Motor neuron (in vitro differentiated cells): ENCODE data around the gene DEXI. TPM values are rescaled to one million over a fixed set of nuclear protein-coding genes. Genes with fewer than 3 reads are reported as not detected.
A peak's percentile ranks its signal among the peaks of the same experiment; 100 is the strongest.
"Not testable (repeated sequence)": the region's sequence is repeated elsewhere in the genome, so short reads cannot be mapped to it uniquely, and the experiment has no call there.

ENCODE experiments used
- ATAC-seq, 8 experiments: fragments of 200-7000 bp; cut with Tn5 transposase; replicated peaks in 6 of 8; 2 replicates each; pipeline ENCODE4 v1.8.0; 2021; ENCODE audit warnings: mild to moderate bottlenecking in 8 of 8, moderate library complexity in 8 of 8
- H3K27ac ChIP-seq, 2 donors: fragments of 250-450 bp; sonication (Bioruptor Pico); 2 replicates each; pipeline ENCODE4 v1.9.0; 2021; ENCODE audit warnings: antibody characterized with exemption in 2 of 2, mild to moderate bottlenecking in 2 of 2, moderate library complexity in 1 of 2
- H3K4me1 ChIP-seq, 2 donors: fragments of 250-450 bp; sonication (Bioruptor Pico); replicated peaks in 1 of 2; 2 replicates each; pipeline ENCODE4 v1.6.1; 2021; ENCODE audit warnings: antibody characterized with exemption in 2 of 2, mild to moderate bottlenecking in 2 of 2, moderate library complexity in 1 of 2
- H3K4me3 ChIP-seq, 5 donors: fragments of 250-450 bp; sonication (Bioruptor Pico); 2 replicates each; pipeline ENCODE4 v1.9.0; 2021; ENCODE audit warnings: antibody characterized with exemption in 5 of 5, mild to moderate bottlenecking in 5 of 5, moderate library complexity in 4 of 5
- WGBS, 10 experiments: fragments of 450-650 bp; shearing (Covaris generic); methylation state at CpG; one replicate each; pipeline ENCODE4 v1.0.0; 2022; 5-methylcytosine and 5-hydroxymethylcytosine counted together
- in situ Hi-C, 9 experiments: fragments of 400-800 bp; cut with MboI; loops; one replicate each; pipeline ENCODE4 v1.15.0; 2021; ENCODE audit warnings: low sequenced_read_pairs in 9 of 9, low pct_unique_long_range_greater_than_20kb in 2 of 9; ENCODE audit not compliant: unreplicated experiment in 9 of 9
- total RNA-seq, 8 experiments: library from RNA; unstranded; fragments of 300-600 nt; gene quantifications; 2 replicates each; pipeline versions ENCODE4 v1.2.3 to v1.2.4, GENCODE V29; 2022

DEXI gene
- total RNA-seq, 8 experiments from 2014 or later, result 18.6 to 50.2 (median 27.1) TPM

DNA sequence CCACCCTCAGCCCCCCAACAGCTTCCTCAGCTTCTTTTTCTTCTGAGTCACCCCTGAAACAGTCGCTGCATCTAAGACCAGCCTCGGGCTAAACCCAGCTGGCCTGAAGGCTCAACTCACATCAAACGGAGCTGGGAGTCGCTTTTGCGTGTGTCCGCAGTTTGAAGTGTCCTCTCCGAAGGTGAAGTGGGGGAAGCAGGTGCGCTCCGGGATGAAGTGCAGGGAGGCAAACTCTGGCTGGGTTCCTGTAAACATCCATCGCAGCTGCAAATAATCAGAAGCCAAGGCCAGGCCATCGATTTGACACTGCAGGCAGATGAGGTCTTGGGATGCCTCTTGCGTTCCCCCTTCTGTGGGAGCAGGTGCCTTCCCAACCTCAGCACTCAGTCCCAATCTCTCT lies 13.2 kb downstream of the DEXI start:
- ATAC-seq, H3K4me3 ChIP-seq, H3K4me1 ChIP-seq, H3K27ac ChIP-seq, in situ Hi-C loops: not testable (repeated sequence)
- WGBS, 10 experiments, result 77 to 93% (median 80%) methylated on average over 2 to 7 of the region's 12 CpGs; no CpG with 5 or more reads in 5 of the 10 experiments

DNA sequence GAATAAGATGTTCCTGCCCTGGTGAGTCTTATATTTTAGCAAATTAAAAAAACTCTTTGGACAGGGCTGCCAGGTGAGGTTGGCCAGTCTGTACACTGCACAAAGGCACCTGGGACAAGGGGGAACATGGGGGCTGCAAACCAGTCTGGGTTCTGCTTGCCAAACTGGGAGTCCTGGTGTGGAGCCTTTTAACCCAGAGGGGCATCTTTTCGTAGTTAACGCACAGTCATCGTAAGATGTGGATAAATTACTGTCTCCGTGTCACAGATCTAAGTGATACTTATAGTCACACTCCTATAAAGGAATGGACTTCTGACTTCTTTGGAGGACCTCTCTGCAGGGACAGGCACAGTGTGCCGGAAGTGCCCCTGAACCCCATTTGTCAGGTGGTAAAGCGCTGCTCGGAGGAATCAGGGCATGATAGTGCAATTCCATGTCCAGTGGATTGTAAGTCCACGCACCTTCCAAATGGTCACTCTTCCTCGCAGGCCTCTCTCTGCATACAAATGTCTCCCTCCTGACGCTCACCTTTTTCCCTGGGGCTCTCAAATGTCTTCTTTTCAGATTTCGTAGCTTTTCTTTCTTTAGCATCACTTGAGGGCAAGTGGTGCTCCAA lies 14.7 kb downstream of the DEXI start:
- Histone ChIP-seq H3K4me3 (no peak overlapping the region), H3K4me1 (no peaks in the 10 kb centered on the region), H3K27ac (no peak overlapping the region)
- no peak for ATAC-seq
- 67 to 100% (median 96%) methylated on average over 1 to 5 of the region's 11 CpGs; no CpG with 5 or more reads in 3 of the 10 experiments for WGBS, 10 experiments
- in situ Hi-C loops, result no loop called here

DNA sequence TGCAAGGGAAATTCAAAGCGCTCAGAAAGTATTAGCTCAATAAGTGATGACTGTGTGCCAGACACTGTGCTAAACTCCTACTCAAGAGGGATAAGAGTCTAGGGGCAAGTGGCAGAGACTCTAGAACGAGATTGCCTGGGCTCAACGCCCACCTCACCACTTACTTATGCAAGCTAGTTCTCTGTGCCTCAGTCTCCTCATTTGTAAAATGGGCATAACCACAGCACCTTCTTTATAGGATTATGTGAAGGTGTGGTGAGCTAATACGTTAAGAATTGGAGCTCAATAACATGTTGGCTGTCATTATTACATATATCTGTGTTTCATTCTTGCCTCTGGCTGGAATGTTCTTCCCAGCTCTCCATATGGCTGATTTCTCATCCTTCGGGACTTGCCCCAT lies 15.4 kb downstream of the DEXI start:
- H3K27ac ChIP-seq, result no peak overlapping the region
- no peaks in the 10 kb centered on the region for H3K4me1 ChIP-seq
- in situ Hi-C loops, result no loop called here
- H3K4me3 ChIP-seq, result no peak overlapping the region
- no peak for ATAC-seq
- WGBS, 10 experiments, result 75 to 100% (median 90%) methylated on average over 1 to 5 of the region's 5 CpGs; no CpG with 5 or more reads in 2 of the 10 experiments

DNA sequence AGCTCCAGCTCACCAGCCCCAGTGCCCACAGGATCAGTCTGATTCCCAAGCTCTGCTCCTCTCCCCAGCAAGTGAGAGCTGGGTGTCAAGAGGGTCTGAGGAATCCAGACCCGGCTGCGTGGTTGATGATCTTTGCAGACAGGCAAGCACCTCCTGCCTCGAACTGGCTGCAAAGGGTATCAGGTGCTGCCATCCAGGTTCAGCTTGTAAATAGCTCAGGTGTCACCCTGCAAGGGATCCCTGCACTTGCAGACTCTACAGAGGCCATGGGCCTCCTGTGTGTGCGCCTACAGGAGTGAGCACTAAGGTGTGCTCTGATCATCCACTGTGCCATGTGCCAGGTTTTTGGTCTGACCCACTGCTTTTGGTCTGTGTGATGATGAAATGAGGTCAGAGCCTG lies 16.2 kb downstream of the DEXI start:
- no peak for ATAC-seq
- no peaks in the 10 kb centered on the region for H3K4me1 ChIP-seq
- H3K4me3 ChIP-seq, result no peak overlapping the region
- H3K27ac ChIP-seq, result no peak overlapping the region
- 100% methylated on average over 1 of the region's 4 CpGs; no CpG with 5 or more reads in 9 of the 10 experiments for WGBS, 10 experiments
- in situ Hi-C loops, result no loop called here

DNA sequence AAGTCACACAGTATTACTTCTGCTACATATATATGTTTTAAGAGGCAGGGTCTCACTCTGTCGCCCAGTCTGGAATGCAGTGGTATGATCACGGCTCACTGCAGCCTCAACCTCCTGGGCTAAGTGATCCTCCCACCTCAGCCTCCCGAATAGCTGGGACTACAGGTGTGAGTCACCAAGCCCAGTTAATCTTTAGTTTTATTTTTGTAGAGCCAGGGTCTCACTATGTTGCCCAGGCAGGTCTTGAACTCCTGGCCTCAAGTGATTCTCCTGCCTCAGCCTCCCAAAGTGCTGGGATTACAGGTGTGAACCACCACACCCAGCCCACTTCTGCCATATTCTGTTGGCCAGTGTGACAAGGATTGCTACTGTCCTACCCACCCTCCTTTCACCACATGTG lies 17.0 kb downstream of the DEXI start:
- in situ Hi-C loops, H3K4me3 ChIP-seq: not testable (repeated sequence)

DNA sequence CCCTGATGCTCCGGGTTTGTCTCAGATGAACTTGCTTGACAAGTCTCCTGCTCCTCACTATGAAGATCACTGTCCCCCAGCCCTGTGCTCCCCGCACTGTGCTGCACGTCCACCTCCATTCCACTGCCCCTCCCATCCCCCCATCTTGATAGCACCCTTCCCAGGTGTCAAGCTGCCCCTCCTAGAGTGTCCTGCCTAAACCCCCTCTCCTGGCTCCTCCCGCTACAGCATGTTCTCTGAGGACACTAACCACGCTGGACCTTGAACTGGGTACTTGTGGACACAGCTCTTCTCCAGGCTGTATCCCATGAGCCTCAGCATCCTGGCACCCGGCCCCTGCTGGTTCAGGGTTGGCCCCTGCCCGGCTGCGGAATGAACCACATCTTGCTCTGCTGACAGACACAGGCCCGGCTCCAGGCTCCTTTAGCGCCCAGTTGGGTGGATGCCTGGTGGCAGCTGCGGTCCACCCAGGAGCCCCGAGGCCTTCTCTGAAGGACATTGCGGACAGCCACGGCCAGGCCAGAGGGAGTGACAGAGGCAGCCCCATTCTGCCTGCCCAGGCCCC lies 18.5 kb downstream of the DEXI start:
- Histone ChIP-seq H3K27ac (no peak overlapping the region), H3K4me1 (no peaks in the 10 kb centered on the region), H3K4me3 (no peak overlapping the region)
- ATAC-seq, result peak in 4 of 8 experiments; percentile 10 to 21 (median 13)
- in situ Hi-C loops, result loop anchor here in 3 of 9 experiments (25.0 kb wide), 4 partner anchors 161 to 686 kb away; no protein-coding TSS in a partner anchor
- 24 to 100% (median 60%) methylated on average over 1 to 4 of the region's 14 CpGs; no CpG with 5 or more reads in 7 of the 10 experiments for WGBS, 10 experiments

More for the DNA sequence above, 17.0 kb downstream of the DEXI start:
- not testable (repeated sequence) for H3K27ac ChIP-seq, H3K4me1 ChIP-seq, ATAC-seq
- WGBS, 10 experiments, result 80 to 93% methylated on average over 1 to 3 of the region's 3 CpGs; no CpG with 5 or more reads in 8 of the 10 experiments

DNA sequence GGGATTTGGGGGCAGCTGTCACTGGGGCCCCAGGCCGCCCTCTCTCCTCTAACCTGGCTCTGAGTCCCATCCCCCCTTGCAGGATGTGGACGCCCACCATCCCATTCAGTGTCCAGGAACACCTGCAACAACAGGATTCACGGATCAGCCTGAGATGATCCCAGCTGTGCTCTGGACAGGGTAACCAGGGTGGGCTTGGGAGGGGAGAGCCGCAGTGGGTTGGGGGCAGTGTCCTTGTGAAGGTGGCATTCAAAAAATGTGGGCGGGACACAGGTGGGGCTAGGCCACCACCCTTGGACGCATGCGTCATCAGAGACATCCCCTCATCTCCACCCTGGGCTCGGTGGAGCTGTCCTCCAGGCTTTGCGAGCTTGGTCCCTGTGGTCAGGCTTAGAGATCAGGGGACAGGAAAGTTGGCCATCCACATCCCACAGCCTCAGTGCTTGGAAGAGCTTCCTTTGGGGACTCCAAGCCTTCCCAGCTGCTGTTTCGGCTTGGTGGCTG lies 19.1 kb downstream of the DEXI start:
- ATAC-seq, result no peak
- 50 to 60% (median 60%) methylated on average over 1 to 2 of the region's 10 CpGs; no CpG with 5 or more reads in 7 of the 10 experiments for WGBS, 10 experiments
- Histone ChIP-seq H3K27ac (no peak overlapping the region), H3K4me3 (no peak overlapping the region), H3K4me1 (peaks cover 0 to 3% of the 10 kb centered on the region in 2 donors)
- in situ Hi-C loops, result loop anchor here in 3 of 9 experiments (25.0 kb wide), 4 partner anchors 161 to 686 kb away; no protein-coding TSS in a partner anchor

DNA sequence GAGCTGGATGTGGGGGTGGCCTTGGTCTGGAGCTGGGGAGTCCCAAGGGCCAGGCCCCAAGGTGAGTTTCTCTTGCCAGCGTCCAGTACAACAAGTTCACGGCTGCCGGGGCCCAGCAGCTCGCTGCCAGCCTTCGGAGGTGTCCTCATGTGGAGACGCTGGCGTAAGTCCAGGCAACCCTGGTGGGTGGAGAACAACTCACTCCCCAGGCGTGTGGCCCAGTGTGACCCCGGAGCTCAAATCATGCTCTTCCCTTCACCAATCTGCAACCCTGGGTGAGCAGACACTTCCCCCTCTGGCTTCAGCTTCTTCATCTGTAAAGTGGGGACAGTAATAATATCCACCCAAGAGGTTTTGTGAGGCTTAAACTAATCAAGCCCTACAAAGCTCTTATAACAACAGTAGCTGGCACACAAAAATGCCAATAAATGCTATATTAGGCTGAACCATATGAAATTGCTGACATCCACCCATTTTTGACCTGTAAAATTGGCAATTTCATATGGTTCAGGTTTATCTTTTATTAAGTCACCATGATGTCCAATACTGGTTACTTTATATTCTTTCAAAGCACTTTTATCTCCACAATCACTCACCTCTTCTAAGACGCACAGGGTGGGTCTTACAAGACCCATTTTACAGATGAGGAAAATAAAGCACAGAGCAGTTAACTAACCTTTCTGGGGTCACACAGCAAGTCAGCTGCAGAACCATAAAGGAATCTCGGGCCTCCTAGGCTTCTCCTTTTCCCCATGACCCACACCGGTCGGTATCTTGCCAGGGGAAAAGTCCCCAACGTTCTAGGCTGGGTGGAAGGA lies 19.7 kb downstream of the DEXI start:
- Histone ChIP-seq H3K4me3 (no peak overlapping the region), H3K4me1 (peaks cover 0 to 3% of the 10 kb centered on the region in 2 donors), H3K27ac (no peak overlapping the region)
- 0 to 100% (median 59%) methylated on average over 1 to 5 of the region's 14 CpGs; no CpG with 5 or more reads in 4 of the 10 experiments for WGBS, 10 experiments
- in situ Hi-C loops, result loop anchor here in 3 of 9 experiments (25.0 kb wide), 4 partner anchors 160 to 685 kb away; no protein-coding TSS in a partner anchor
- peak in 1 of 8 experiments; percentile 6 for ATAC-seq

DNA sequence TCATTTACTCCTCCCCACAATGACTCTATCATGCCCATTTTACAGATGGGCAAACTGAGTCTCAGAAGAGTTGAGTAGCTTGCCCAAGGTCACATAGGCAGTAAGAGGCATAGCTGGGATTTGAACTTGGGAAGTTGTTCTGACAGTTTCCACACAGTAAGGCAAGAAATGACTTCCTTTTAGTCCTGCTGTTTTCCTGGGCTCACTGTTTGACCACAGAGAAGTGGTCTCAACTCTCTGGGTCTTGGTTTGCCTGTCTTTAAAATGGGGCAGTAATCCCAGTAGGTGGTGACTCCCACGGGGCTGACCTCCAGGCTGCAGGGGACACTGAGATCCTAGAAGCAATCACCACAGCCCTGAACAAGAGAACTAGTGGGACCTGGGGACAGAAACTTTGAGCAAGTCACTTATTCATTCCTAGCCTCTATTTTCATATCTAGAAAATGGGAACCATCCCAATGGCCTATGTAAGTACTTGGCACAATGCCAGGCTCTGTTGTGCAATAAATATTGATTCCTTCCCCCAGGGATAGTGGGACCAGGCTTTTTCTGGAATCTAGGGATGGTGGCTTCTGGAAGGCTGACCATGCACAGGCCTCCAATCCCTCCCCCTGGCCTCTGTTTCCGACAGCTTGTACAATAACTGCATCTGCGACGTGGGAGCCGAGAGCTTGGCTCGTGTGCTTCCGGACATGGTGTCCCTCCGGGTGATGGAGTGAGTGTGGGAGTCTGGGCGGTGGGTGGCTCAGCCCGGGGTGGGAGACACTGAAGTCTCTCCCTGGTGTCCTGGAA lies 20.5 kb downstream of the DEXI start:
- Histone ChIP-seq H3K4me1 (peaks cover 0 to 3% of the 10 kb centered on the region in 2 donors), H3K4me3 (no peak overlapping the region), H3K27ac (no peak overlapping the region)
- no peak for ATAC-seq
- in situ Hi-C loops, result loop anchor here in 3 of 9 experiments (25.0 kb wide), 4 partner anchors 159 to 684 kb away; no protein-coding TSS in a partner anchor
- 0 to 100% (median 69%) methylated on average over 1 to 6 of the region's 10 CpGs; no CpG with 5 or more reads in 4 of the 10 experiments for WGBS, 10 experiments

DNA sequence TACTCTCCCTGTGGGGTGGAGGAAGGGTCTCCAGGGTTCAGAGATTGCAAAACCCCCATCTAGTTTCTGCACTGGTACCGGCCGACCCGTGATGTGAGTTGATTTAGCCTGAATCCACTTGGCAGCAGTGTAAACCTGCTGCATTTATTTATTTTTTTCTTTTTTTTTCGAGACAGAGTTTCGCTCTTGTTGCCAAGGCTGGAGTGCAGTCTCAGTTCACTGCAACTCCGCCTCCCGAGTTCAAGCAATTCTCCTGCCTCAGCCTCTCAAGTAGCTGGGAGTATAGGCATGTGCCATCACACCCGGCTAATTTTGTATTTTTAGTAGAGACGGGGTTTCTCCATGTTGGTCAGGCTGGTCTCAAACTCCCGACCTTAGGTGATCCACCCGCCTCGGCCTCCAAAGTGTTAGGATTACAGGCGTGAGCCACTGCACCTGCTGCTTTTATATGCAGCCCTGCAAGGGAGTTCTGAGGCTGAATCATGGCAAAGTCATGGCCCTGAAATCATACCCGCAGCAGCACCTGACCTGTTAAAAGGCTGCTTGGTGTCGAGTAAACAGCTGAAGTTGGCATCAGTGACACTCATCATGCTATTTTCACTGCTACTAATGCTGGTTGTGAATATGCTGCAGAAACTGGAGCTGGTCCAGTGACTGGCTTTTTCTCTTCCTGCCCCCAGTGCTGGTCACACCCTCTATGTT lies 21.4 kb downstream of the DEXI start:
- H3K4me3 ChIP-seq, result no peak overlapping the region
- in situ Hi-C loops, result loop anchor here in 3 of 9 experiments (25.0 kb wide), 4 partner anchors 159 to 684 kb away; no protein-coding TSS in a partner anchor
- no peak overlapping the region for H3K27ac ChIP-seq
- WGBS, 10 experiments, result 15 to 100% (median 85%) methylated on average over 1 to 14 of the region's 15 CpGs; no CpG with 5 or more reads in 4 of the 10 experiments
- peaks cover 0 to 3% of the 10 kb centered on the region in 2 donors for H3K4me1 ChIP-seq
- no peak for ATAC-seq

DNA sequence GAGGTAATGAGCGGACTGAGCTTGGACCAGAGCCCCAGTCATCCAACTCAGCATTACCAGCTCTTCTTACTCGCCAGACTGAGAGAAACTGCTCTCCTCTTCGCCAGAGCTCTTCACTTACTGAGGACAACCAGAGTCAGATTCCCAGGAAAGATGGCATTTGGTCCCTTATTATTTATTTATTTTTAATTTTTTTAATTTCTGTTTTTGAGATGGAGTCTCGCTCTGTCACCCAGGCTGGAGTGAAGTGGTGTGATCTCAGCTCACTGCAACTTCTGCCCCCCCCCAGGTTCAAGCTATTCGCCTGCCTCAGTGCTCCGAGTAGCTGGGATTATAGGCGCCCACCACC lies 23.3 kb downstream of the DEXI start:
- no peak for ATAC-seq
- WGBS, 10 experiments, result 0 to 100% (median 34%) methylated on average over 1 to 5 of the region's 7 CpGs; no CpG with 5 or more reads in 2 of the 10 experiments
- H3K4me1 ChIP-seq, result peaks cover 0 to 3% of the 10 kb centered on the region in 2 donors
- H3K27ac ChIP-seq, result no peak overlapping the region
- no peak overlapping the region for H3K4me3 ChIP-seq
- in situ Hi-C loops, result loop anchor here in 4 of 9 experiments (10.0 to 25.0 kb wide), 6 partner anchors 157 to 682 kb away; no protein-coding TSS in a partner anchor
